Left cardiac atrium (tissue), 4 donors: ENCODE results near the gene DHCR7. TPM values are rescaled to one million over a fixed set of nuclear protein-coding genes. Genes with fewer than 3 reads are reported as not detected.
"Not testable (repeated sequence)": the region's sequence is repeated elsewhere in the genome, so short reads cannot be mapped to it uniquely, and the experiment has no call there.

Source experiments
- ATAC-seq, 2 donors: fragments of 200-7000 bp; cut with Tn5 transposase; one replicate each; pipeline ENCODE4 v1.9.1; 2020; ENCODE audit warnings: mild to moderate bottlenecking in 2 of 2, moderate library complexity in 2 of 2
- DNase-seq: peaks from one replicate; pipeline ENCODE4 v3.0.0-alpha.2; 2020
- intact Hi-C, 2 donors: fragments of 100-400 bp; cut with DNase I; formaldehyde crosslinking; loops; one replicate each; pipeline versions ENCODE4 v1.14.1 to v1.15.1; 2022 to 2023
- total RNA-seq, 2 donors: library from RNA; stranded (reverse); fragmentation: NEBNext Ultra II Directional; extraction: Animal tissue kit (Norgen Biotek cat#: 25700); gene quantifications; one replicate each; pipeline ENCODE4 v1.2.1, GENCODE V29; 2021
- donor health status: DM: no; HTN: yes; CAD: no.
- donor health status: DM: no; HTN: yes; CAD: no; lungs with severe emphysema.
- donor health status: DM: yes; HTN: yes; CAD: no.
- donor health status: Dilated cardiomyopathy.

DHCR7 gene
- total RNA-seq, 2 donors from 2014 or later: 53.8 to 63.3 TPM

- no peak for DNase-seq
- intact Hi-C loops: no loop called here
- peak in 1 of 2 donors; percentile 69 for ATAC-seq
Observed at GRCh38 chr11:71425860-71426259, 22.3 kb downstream of the DHCR7 start.

- no peak for DNase-seq
- intact Hi-C loops: no loop called here
- no peak for ATAC-seq
Observed at GRCh38 chr11:71425409-71425808, 22.8 kb downstream of the DHCR7 start.

GRCh38 chr11:71423181-71423790, 24.9 kb downstream of the DHCR7 start:
- intact Hi-C loops: loop anchor here in 1 of 2 donors (5.0 kb wide), 1 partner anchor 336 kb away; no protein-coding TSS in a partner anchor
- DNase-seq (no peak), ATAC-seq (no peak)

- intact Hi-C loops: loop anchor here in 1 of 2 donors (5.0 kb wide), 1 partner anchor 335 kb away; no protein-coding TSS in a partner anchor
- not testable (repeated sequence) for ATAC-seq, DNase-seq
Observed at GRCh38 chr11:71422318-71422717, 25.9 kb downstream of the DHCR7 start.

- DNase-seq (no peak), ATAC-seq (no peak)
- intact Hi-C loops: loop anchor here in 1 of 2 donors (5.0 kb wide), 1 partner anchor 334 kb away; no protein-coding TSS in a partner anchor
Observed at GRCh38 chr11:71421392-71421950, 26.7 kb downstream of the DHCR7 start.

GRCh38 chr11:71420455-71421241, 27.5 kb downstream of the DHCR7 start:
- intact Hi-C loops: loop anchor here in 1 of 2 donors (5.0 kb wide), 1 partner anchor 333 kb away; no protein-coding TSS in a partner anchor
- DNase-seq (no peak), ATAC-seq (peak; percentile 19 to 62)

- DNase-seq: no peak
- peak in 1 of 2 donors; percentile 73 for ATAC-seq
- intact Hi-C loops: no loop called here
Observed at GRCh38 chr11:71418643-71419042, 29.6 kb downstream of the DHCR7 start.

GRCh38 chr11:71414645-71415044, 33.5 kb downstream of the DHCR7 start:
- DNase-seq: no peak
- no peak for ATAC-seq
- intact Hi-C loops: no loop called here

- DNase-seq: no peak
- no peak for ATAC-seq
- intact Hi-C loops: no loop called here
Observed at GRCh38 chr11:71410363-71410966, 37.7 kb downstream of the DHCR7 start.

- DNase-seq (no peak), ATAC-seq (no peak)
- intact Hi-C loops: no loop called here
Observed at GRCh38 chr11:71408826-71409225, 39.4 kb downstream of the DHCR7 start.

GRCh38 chr11:71407356-71407755, 40.8 kb downstream of the DHCR7 start:
- ATAC-seq: no peak
- intact Hi-C loops: no loop called here
- DNase-seq: no peak

- ATAC-seq: no peak
- intact Hi-C loops: no loop called here
- DNase-seq: no peak
Observed at GRCh38 chr11:71406681-71407080, 41.5 kb downstream of the DHCR7 start.

- intact Hi-C loops: no loop called here
- DNase-seq: no peak
- ATAC-seq: no peak
Observed at GRCh38 chr11:71404209-71404608, 44.0 kb downstream of the DHCR7 start.

GRCh38 chr11:71402878-71403277, 45.3 kb downstream of the DHCR7 start:
- ATAC-seq (no peak), DNase-seq (no peak)
- intact Hi-C loops: no loop called here

GRCh38 chr11:71400216-71400615, 48.0 kb downstream of the DHCR7 start:
- ATAC-seq (no peak), DNase-seq (no peak)
- intact Hi-C loops: no loop called here

GRCh38 chr11:71399341-71399740, 48.9 kb downstream of the DHCR7 start:
- intact Hi-C loops: no loop called here
- DNase-seq (no peak), ATAC-seq (no peak)

- ATAC-seq: no peak
- intact Hi-C loops: no loop called here
- DNase-seq: no peak
Observed at GRCh38 chr11:71397961-71398360, 50.2 kb downstream of the DHCR7 start.

GRCh38 chr11:71397331-71397860, 50.8 kb downstream of the DHCR7 start:
- ATAC-seq: no peak
- intact Hi-C loops: no loop called here
- no peak for DNase-seq

- ATAC-seq: no peak
- intact Hi-C loops: no loop called here
- DNase-seq: no peak
Observed at GRCh38 chr11:71396548-71397123, 51.6 kb downstream of the DHCR7 start.
